Duodenal mucosa (tissue), 2 donors: ENCODE results near the gene EMC10.

Source experiments
- H3K27ac ChIP-seq: one replicate; pipeline ENCODE4 v1.7.0; 2013; ENCODE audit warnings: low read depth, low read length
- H3K27me3 ChIP-seq, 2 donors: one replicate each; pipeline ENCODE4 v1.7.0; 2013; ENCODE audit warnings: low read length in 2 of 2, control low read depth in 1 of 2; ENCODE audit not compliant: insufficient read depth in 2 of 2, control insufficient read depth in 1 of 2
- H3K36me3 ChIP-seq, 2 donors: one replicate each; pipeline ENCODE4 v1.7.0; 2013; ENCODE audit warnings: low read length in 2 of 2, control low read depth in 1 of 2; ENCODE audit not compliant: insufficient read depth in 2 of 2, control insufficient read depth in 1 of 2
- H3K4me1 ChIP-seq, 2 donors: one replicate each; pipeline ENCODE4 v1.7.0; 2013; ENCODE audit warnings: low read length in 2 of 2, control low read depth in 1 of 2; ENCODE audit not compliant: insufficient read depth in 2 of 2, control insufficient read depth in 1 of 2
- H3K4me3 ChIP-seq, 2 donors: one replicate each; pipeline ENCODE4 v1.7.0; 2013; ENCODE audit warnings: low read length in 2 of 2, low read depth in 1 of 2
- H3K9ac ChIP-seq, 2 donors: one replicate each; pipeline ENCODE4 v1.7.0; 2013; ENCODE audit warnings: low read length in 2 of 2, low read depth in 1 of 2
- H3K9me3 ChIP-seq, 2 donors: one replicate each; pipeline ENCODE4 v1.7.0; 2013; ENCODE audit warnings: low read length in 2 of 2, control low read depth in 1 of 2; ENCODE audit not compliant: control insufficient read depth in 1 of 2

The EMC10 gene

GRCh38 chr19:50507376-50507775 lies 31.1 kb downstream of the EMC10 start:
- no peak overlapping the region for H3K27ac ChIP-seq
- H3K27me3 ChIP-seq = no peaks in the 10 kb centered on the region
- H3K9me3 ChIP-seq = no peaks in the 10 kb centered on the region
- no peak overlapping the region for H3K9ac ChIP-seq
- peaks cover 8 to 11% of the 10 kb centered on the region in 2 donors for H3K4me1 ChIP-seq
- no peak overlapping the region for H3K4me3 ChIP-seq
- H3K36me3 ChIP-seq = no peaks in the 10 kb centered on the region

GRCh38 chr19:50508843-50509190 lies 32.5 kb downstream of the EMC10 start:
- H3K36me3 ChIP-seq = no peaks in the 10 kb centered on the region
- no peak overlapping the region for H3K9ac ChIP-seq
- H3K27ac ChIP-seq = no peak overlapping the region
- peaks cover 8 to 11% of the 10 kb centered on the region in 2 donors for H3K4me1 ChIP-seq
- no peaks in the 10 kb centered on the region for H3K9me3 ChIP-seq
- H3K27me3 ChIP-seq = peaks cover 0 to 6% of the 10 kb centered on the region in 2 donors
- H3K4me3 ChIP-seq = no peak overlapping the region

GRCh38 chr19:50509366-50509765 lies 33.1 kb downstream of the EMC10 start:
- H3K4me1 ChIP-seq = peaks cover 8 to 11% of the 10 kb centered on the region in 2 donors
- H3K27me3 ChIP-seq = peaks cover 0 to 10% of the 10 kb centered on the region in 2 donors
- H3K9me3 ChIP-seq = no peaks in the 10 kb centered on the region
- H3K36me3 ChIP-seq = no peaks in the 10 kb centered on the region
- no peak overlapping the region for H3K9ac ChIP-seq
- H3K4me3 ChIP-seq = no peak overlapping the region
- no peak overlapping the region for H3K27ac ChIP-seq

GRCh38 chr19:50510121-50510670 lies 33.9 kb downstream of the EMC10 start:
- H3K9ac ChIP-seq = peak overlapping the region; percentile 53 to 83
- H3K9me3 ChIP-seq = no peaks in the 10 kb centered on the region
- peaks cover 0 to 11% of the 10 kb centered on the region in 2 donors for H3K27me3 ChIP-seq
- no peak overlapping the region for H3K27ac ChIP-seq
- H3K4me3 ChIP-seq = peak overlapping the region; percentile 74 to 94
- no peaks in the 10 kb centered on the region for H3K36me3 ChIP-seq
- H3K4me1 ChIP-seq = peaks cover 8 to 11% of the 10 kb centered on the region in 2 donors

GRCh38 chr19:50510700-50511068 lies 34.4 kb downstream of the EMC10 start:
- Histone ChIP-seq H3K4me1 (peaks cover 8 to 11% of the 10 kb centered on the region in 2 donors), H3K4me3 (peak overlapping the region; percentile 74 to 94)

GRCh38 chr19:50511069-50511822 lies 34.9 kb downstream of the EMC10 start, which contains the start of gene JOSD2:
TSS of gene JOSD2 (minus strand) at chr19:50511191. CDS start at chr19:50510431, 760 bp downstream.
- H3K4me3 ChIP-seq = peak within 1 kb of the TSS; percentile 74 to 94
- no peaks in the 10 kb centered on the region for H3K9me3 ChIP-seq
- H3K9ac ChIP-seq = peak within 1 kb of the TSS; percentile 53 to 83
- H3K4me1 ChIP-seq = peaks cover 8 to 11% of the 10 kb centered on the region in 2 donors
- no peaks in the 10 kb centered on the region for H3K36me3 ChIP-seq
- H3K27me3 ChIP-seq = peaks cover 0 to 13% of the 10 kb centered on the region in 2 donors
- H3K27ac ChIP-seq = peak within 1 kb of the TSS; percentile 56

More at GRCh38 chr19:50510700-50511068, 34.4 kb downstream of the EMC10 start:
- no peaks in the 10 kb centered on the region for H3K36me3 ChIP-seq
- H3K27ac ChIP-seq = peak overlapping the region; percentile 56
- H3K27me3 ChIP-seq = peaks cover 0 to 13% of the 10 kb centered on the region in 2 donors
- H3K9me3 ChIP-seq = no peaks in the 10 kb centered on the region
- H3K9ac ChIP-seq = peak overlapping the region; percentile 53 to 83

GRCh38 chr19:50512112-50512998 lies 36.0 kb downstream of the EMC10 start:
- H3K9me3 ChIP-seq = no peaks in the 10 kb centered on the region
- H3K9ac ChIP-seq = peak overlapping the region in 1 of 2 donors; percentile 24
- no peaks in the 10 kb centered on the region for H3K36me3 ChIP-seq
- peaks cover 8 to 11% of the 10 kb centered on the region in 2 donors for H3K4me1 ChIP-seq
- H3K4me3 ChIP-seq = peak overlapping the region in 1 of 2 donors; percentile 94
- no peak overlapping the region for H3K27ac ChIP-seq
- peaks cover 0 to 13% of the 10 kb centered on the region in 2 donors for H3K27me3 ChIP-seq

- Histone ChIP-seq H3K27me3 (peaks cover 0 to 13% of the 10 kb centered on the region in 2 donors), H3K4me1 (peaks cover 8 to 11% of the 10 kb centered on the region in 2 donors), H3K27ac (no peak overlapping the region), H3K36me3 (no peaks in the 10 kb centered on the region), H3K4me3 (no peak overlapping the region), H3K9ac (no peak overlapping the region), H3K9me3 (no peaks in the 10 kb centered on the region)
Observed at GRCh38 chr19:50512999-50513745, 36.9 kb downstream of the EMC10 start.

- peaks cover 0 to 13% of the 10 kb centered on the region in 2 donors for H3K27me3 ChIP-seq
- no peaks in the 10 kb centered on the region for H3K36me3 ChIP-seq
- no peak within 1 kb of the TSS for H3K27ac ChIP-seq
- H3K9me3 ChIP-seq = no peaks in the 10 kb centered on the region
- peaks cover 8 to 11% of the 10 kb centered on the region in 2 donors for H3K4me1 ChIP-seq
- H3K4me3 ChIP-seq = no peak within 1 kb of the TSS
- H3K9ac ChIP-seq = no peak within 1 kb of the TSS
Observed at GRCh38 chr19:50513746-50514345, 37.5 kb downstream of the EMC10 start, which contains the start of gene ASPDH. TSS of gene ASPDH (minus strand) at chr19:50513913. CDS start at chr19:50513823, 90 bp downstream.
